HEK293T (cell line): ENCODE measurements around the gene TECPR1.

Experiments
- BHLHE40 ChIP-seq: fragments of 450-650 bp; IDR thresholded peaks from 2 replicates; pipeline ENCODE4 v1.6.1; 2016; ENCODE audit warnings: mild to moderate bottlenecking, moderate library complexity, borderline replicate concordance
- SP1 ChIP-seq: fragments of 450-650 bp; IDR thresholded peaks from 2 replicates; pipeline ENCODE4 v1.6.1; 2017
- SUZ12 ChIP-seq: fragments of 450-650 bp; IDR thresholded peaks from 2 replicates; pipeline ENCODE4 v1.6.1; 2016; ENCODE audit warnings: mild to moderate bottlenecking
- TARDBP ChIP-seq: fragments of 450-650 bp; IDR thresholded peaks from 2 replicates; pipeline ENCODE4 v1.6.1; 2016

DNA sequence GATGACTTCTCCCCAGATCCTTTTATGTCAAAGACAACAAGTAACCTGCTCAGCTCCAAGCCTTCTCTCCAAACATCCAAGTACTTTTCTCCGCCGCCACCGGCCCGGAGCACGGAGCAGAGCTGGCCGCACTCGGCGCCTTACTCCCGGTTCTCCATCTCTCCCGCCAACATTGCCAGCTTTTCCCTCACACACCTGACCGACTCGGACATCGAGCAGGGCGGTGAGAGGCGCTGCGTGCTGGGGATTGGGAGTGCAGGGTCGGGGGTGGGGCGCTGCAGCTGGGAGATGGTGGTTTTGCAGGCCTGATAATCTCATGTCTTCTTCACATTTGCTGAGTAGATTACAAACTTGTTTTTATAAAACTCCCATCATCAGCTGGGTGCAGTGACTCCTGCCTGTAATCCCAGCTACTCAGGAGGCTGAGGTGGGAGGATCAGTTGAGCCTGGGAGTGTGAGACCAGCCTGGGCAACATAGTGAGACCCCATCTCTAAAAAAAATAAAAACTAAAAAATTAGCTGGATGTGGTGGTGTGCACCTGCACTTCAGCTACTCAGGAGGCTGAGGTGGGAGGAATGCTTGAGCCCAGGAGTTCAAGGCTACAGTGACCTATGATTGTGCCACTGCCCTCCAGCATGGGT, 47.9 kb downstream of the TECPR1 start:
- TF ChIP-seq TARDBP: no peak
- no peak for TF ChIP-seq SP1
- no peak for TF ChIP-seq BHLHE40
- no peak for TF ChIP-seq SUZ12
